HG03469 (cell line): ENCODE results near the gene RFPL4A.
"Not testable (repeated sequence)": the region's sequence is repeated elsewhere in the genome, so short reads cannot be mapped to it uniquely, and the experiment has no call there.

Experiments
- ATAC-seq: cut with Tn5 transposase; IDR thresholded peaks from one replicate; pipeline ENCODE4 v1.9.1; 2021; ENCODE audit warnings: mild to moderate bottlenecking, moderate library complexity, moderate number of reproducible peaks; ENCODE audit not compliant: unreplicated experiment

Gene RFPL4A

GRCh38 chr19:55758797-55759196, at the start of gene RFPL4A:
RFPL4A (plus strand) TSS chr19:55759097; CDS start chr19:55761801, 2,704 bp downstream.
- ATAC-seq: not testable (repeated sequence)

DNA sequence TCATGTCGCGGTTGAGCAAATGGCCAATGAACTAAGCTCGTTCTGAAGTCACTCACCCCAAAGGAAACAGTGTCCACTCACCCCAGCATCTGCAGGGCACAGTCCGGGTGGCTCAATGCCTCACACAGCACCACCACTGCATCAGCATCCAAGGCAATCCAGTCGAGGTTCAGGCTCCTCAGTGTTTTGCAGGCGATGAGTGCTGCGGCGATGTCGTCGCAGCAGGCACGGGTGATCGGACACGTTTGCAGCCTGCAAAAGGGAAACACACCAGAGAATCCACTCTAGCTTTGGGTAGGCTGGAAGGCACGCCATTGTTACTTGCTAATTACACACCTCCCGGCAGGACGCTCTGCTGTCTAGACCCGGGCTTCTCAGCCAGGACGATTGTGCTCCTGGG, 47.2 kb upstream of the RFPL4A start:
- ATAC-seq: no peak

DNA sequence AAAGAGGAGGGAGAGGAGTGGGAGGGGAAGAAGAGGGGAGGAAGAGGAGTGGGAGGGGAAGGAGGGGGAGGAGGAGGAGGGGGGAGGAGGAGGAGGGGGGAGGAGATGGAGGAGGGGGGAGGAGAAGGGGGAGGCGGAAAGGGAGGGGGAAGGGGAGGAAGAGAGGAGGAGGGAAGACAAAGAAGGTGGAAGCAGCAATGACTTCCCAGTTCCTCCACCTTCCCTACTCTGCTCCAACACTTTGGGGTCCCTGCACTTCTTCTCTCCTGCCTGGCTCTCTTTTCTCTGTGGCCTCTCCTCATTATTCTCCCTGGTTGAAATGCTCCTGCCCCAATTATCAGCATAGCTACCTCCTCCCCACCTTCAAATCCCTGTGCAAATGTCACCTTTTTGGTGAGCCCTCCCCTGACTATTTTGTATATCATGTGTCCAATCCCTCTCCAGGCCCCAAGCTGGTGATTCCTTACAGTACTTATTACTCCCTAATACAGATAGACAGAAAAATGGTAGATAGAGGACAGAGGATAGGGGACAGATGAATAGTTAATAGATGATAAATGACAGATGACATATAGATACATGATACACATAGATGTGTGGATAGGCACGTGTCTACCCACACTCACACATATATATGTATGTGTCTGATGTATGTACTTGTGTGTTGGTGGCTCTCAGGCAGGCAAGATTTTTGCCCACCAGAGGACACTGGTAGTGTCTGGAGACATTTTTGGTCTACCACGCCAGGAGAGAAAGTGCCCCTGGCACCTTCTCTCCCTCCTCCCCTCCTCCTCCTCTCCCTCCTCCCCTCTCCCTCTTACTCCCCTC, 45.9 kb upstream of the RFPL4A start:
- no peak for ATAC-seq

DNA sequence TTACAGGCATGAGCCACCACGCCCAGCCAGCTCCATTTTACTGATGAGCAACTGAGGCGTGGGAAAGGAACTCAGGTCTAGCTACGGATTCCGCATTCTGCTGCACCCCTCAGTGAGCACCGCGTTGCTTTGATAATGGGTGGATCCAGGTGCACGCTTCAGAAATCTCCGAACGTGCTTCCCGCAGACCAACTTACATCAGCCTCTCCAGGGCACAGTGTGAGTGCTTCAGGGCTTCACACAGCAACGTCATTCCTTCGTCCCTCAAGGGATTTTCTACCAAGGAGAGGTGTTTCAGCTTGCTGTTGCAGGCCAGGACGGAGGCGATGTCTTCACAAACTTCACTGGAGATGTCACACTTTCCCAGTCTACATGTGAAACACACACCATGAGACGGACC, 42.4 kb upstream of the RFPL4A start:
- no peak for ATAC-seq

DNA sequence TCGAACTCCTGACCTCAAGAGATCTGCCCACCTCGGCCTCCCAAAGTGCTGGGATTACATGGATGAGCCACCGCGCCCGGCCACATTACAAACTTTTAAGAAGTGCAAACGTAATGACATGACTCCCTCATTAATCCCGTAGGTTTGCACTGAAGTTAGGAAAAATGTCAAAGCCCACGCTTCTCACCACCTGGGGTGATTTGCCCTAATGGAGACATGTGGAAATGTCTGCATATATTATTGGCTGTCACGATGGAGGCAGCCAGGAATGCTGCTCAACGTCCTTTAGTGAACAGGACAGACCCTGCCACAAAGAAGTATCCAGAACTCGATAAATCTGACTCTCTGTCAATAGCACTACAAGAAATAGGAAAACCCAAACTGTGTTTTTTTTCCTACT, 41.6 kb upstream of the RFPL4A start:
- ATAC-seq: no peak

DNA sequence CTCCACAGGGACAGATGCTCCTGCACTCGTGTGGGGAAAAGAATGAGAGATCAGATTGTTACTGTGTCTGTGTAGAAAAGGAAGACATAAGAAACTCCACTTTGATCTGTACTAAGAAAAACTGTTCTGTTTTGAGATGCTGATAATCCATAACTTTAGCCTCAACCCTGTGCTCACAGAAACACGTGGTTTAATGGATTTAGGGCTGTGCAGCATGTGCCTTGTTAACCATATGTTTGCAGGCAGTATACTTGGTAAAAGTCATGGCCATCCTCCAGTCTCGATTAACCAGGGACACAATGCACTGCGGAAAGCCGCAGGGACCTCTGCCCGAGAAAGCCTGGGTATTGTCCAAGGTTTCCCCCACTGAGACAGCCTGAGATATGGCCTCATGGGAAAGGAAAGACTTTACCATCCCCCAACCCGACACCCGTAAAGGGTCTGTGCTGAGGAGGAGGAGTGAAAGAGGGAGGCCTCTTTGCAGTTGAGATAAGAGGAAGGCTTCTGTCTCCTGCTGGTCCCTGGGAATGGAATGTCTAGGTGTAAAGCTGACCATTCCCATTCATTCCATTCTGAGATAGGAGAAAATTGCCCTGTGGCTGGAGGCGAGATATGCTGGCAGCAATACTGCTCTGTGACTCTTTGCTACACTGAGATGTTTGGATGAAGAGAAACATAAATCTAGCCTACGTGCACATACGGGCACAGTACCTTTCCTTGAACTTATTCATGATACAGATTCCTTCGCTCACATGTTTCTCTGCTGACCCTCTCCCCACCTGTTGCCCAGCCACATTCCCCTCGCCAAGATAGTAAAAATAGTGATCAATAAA, 40.8 kb upstream of the RFPL4A start:
- not testable (repeated sequence) for ATAC-seq

DNA sequence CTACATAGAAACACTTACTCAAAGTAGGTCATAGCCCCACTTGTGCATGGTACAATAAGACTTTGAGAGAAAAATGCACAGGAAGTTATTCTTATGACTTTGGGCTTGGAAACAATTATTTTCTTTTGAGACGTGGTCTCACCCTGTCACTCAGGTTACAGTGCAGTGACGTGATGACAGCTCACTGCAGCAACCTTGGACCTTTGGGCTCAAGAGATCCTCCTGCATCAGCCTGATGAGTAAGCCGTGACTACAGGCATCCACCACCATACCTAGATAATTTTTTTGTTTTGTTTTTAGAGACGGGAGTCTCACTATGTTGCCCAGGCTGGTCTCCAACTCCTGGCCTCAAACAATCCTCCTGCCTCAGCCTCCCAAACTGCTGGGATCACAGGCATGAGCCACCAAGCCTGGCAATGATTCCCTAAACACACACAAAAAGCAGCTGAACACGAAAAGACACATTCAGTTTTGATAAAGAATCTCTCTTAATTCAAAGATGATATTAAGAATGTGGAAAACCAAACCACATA, 38.6 kb upstream of the RFPL4A start:
- ATAC-seq: no peak

DNA sequence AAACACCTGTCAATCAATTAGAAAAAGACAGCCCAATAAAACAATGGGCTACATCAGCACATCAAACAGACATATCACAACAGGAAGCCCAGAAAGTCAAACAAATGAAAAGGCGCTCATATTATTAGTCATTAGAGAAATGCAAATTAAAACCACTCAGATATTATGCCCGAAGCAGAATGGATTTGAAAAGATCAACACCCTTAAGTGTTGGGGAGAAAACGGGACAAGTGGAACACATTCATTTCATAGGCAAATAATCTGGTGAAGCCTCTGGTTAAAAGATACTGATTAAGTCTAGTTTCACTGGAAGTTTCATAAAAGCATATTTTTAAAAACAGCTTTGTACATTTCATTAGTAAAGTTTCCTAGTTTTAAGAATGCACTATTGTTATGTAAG, 38.1 kb upstream of the RFPL4A start:
- no peak for ATAC-seq

- no peak for ATAC-seq
Measured at GRCh38 chr19:55723491-55723890, 35.4 kb upstream of the RFPL4A start.

DNA sequence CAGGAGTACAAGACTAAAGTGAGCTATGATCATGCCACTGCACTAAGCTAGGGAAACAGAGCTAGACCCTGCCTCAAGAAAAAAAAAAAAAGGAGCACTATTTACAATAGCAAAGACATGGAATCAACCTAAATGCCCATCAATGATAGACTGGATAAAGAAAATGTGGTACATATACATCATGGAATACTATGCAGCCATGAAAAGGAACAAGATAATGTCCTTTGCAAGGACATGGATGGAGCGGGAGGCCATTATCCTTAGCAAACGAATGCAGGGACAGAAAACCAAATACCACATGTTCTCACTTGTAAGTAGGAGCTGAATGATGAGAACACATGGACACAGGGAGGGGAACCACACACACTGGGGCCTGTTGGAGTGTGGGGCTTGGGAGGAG, 28.5 kb upstream of the RFPL4A start:
- ATAC-seq: not testable (repeated sequence)

DNA sequence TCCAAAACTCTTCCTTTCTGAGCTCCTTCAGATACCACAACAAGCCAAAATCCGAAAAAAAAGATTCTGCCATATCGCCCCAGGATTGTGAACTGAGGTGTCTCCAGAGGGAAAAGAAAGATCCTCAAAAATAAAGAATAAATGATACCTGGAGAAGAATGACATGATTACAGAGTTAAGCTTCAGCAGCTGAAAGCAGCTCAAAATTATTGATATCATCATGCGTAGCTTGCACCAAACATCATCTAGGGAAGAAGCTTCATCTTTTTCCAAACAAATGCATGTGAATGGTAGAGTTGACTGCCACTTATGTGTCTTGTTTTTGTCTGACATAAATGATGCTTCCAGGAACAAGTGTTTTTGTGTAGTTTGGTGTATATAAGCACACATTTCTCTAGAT, 20.6 kb upstream of the RFPL4A start, which contains the start of gene NLRP9:
NLRP9 (minus strand) TSS at position 101 of the 400 bp plus-strand sequence; CDS start at position 73, 28 bp downstream.
- ATAC-seq: no peak

- no peak for ATAC-seq
Measured at GRCh38 chr19:55750715-55751114, 8.2 kb upstream of the RFPL4A start.

DNA sequence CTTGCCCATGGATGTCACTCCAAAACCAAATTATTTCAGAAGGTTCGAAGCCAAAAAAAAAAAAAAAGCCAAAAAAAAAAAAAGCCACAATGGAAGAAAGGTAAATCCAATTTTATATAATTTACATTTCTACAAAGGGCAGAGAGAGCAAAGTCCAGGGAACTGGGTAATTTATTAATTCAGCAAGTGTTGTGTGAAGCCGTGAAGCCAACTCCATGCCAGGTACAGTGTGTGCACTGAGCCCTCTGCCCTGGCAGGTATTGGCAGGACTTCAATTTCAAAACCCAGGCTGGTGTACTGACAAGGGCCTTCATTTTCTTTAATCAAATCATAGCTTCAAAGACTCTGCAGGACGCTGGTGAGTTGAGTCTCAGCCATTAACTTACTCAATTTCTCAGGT, 5.5 kb upstream of the RFPL4A start:
- ATAC-seq: no peak

GRCh38 chr19:55756808-55757207, 2.1 kb upstream of the RFPL4A start:
- ATAC-seq: not testable (repeated sequence)

DNA sequence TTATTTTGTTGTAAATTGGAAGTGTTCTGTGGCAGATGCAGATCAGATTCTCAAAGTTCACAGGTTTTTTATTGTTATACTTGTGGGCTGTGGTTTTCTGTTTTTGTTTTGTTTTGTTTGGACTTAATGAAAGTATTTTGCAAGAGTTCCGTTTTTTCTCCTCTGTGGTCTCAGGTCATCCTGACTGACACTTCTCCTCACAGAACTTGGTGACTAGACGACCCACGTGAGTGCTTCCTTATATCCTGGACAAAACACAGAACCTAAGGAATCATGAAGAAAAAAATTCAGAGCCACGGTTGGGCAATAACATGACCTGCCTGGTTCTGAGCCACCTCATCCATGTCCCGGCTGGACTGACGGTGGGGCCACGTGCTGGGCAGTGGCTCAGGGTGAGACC, 7.6 kb downstream of the RFPL4A start:
- no peak for ATAC-seq

GRCh38 chr19:55768818-55769217, 9.9 kb downstream of the RFPL4A start, which contains the start of gene RFPL4AL1:
RFPL4AL1 (plus strand) TSS chr19:55769118; CDS start chr19:55771805, 2,687 bp downstream.
- ATAC-seq: not testable (repeated sequence)

DNA sequence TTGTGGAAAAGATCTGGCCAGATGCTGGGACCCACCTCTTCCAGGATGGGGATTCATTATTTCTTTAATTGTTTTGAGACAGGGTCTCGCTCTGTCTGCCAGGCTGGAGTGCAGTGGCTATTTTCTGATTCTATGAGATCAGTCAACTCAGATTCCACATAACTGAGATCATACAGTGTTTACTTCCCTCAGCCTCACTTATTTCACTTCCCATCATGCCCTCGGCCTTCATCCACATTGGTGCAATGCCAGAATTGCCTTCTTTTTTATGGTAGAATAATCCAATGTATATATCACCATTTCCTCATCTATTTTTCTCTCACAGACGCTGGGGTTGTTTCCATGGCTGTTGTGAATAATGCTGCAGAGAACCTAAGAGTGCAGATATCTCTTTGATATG, 10.7 kb downstream of the RFPL4A start:
- not testable (repeated sequence) for ATAC-seq

DNA sequence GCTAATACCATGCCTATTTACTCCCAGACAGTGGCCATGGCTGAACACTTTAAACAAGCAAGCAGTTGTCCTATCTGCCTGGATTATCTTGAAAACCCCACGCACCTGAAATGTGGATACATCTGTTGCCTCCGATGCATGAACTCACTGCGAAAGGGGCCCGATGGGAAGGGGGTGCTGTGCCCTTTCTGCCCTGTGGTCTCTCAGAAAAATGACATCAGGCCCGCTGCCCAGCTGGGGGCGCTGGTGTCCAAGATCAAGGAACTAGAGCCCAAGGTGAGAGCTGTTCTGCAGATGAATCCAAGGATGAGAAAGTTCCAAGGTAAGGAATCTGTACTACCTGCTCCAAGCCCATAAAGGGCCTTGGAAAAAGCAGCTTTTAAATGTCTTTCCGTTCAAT, 18.6 kb downstream of the RFPL4A start:
- ATAC-seq: no peak

- no peak for ATAC-seq
Measured at GRCh38 chr19:55778331-55778730, 19.4 kb downstream of the RFPL4A start.

DNA sequence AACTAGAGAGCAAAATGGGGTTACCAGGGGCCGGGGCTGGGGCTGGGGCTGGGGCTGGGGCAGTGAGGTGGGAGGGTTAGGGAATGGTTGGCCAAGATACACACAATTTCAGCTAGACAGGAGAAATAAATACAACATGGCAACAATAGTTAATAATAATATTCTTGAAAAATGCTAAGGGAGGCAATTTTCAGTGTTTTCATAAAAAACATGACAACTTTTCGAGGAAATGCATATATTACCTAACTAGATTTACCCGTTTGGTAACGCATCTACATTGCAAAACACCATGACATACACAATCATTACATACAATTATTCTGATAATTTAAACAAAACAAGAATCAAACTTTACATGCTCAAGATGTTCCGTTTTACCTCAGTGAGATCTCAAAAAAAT, 22.2 kb downstream of the RFPL4A start:
- ATAC-seq: no peak

GRCh38 chr19:55795021-55795420, 36.1 kb downstream of the RFPL4A start:
- no peak for ATAC-seq
